AG09319 (cell line): Measurements from ENCODE around the gene DDX24.

Experiments
- DNase-seq: peaks from one replicate; pipeline ENCODE4 v3.0.0-alpha.2; 2010; ENCODE audit warnings: low read depth; ENCODE audit errors: extremely low read depth
- CTCF ChIP-seq: IDR thresholded peaks from 2 replicates; pipeline ENCODE4 v1.5.1; 2011; ENCODE audit warnings: low read depth, mild to moderate bottlenecking, inconsistent platforms, low read length, moderate library complexity

DDX24 gene

GRCh38 chr14:94052199-94052598, 28.8 kb downstream of the DDX24 start:
- DNase-seq: no peak

GRCh38 chr14:94051779-94052178, 29.2 kb downstream of the DDX24 start:
- DNase-seq: no peak
- no peak for TF ChIP-seq CTCF

More at GRCh38 chr14:94052199-94052598, 28.8 kb downstream of the DDX24 start:
- no peak for TF ChIP-seq CTCF

- DNase-seq: no peak
- TF ChIP-seq CTCF: peak; percentile 48
Observed at GRCh38 chr14:94051115-94051514, 29.9 kb downstream of the DDX24 start.

GRCh38 chr14:94050231-94050880, 30.6 kb downstream of the DDX24 start:
- no peak for DNase-seq
- TF ChIP-seq CTCF: no peak

GRCh38 chr14:94049625-94050023, 31.4 kb downstream of the DDX24 start:
- no peak for DNase-seq
- no peak for TF ChIP-seq CTCF

- DNase-seq: no peak
Observed at GRCh38 chr14:94048691-94049624, 32.0 kb downstream of the DDX24 start.

More at GRCh38 chr14:94048691-94049624, 32.0 kb downstream of the DDX24 start:
- TF ChIP-seq CTCF: no peak
